K562 (cell line): ENCODE data around the gene YOD1. TPM values are rescaled to one million over a fixed set of nuclear protein-coding genes. Genes with fewer than 3 reads are reported as not detected.
A peak's percentile ranks its signal among the peaks of the same experiment; 100 is the strongest.

Experiments used
- ATF7 ChIP-seq: fragments of 450-650 bp; IDR thresholded peaks from 2 replicates; pipeline ENCODE4 v1.7.1; 2014; ENCODE audit warnings: mild to moderate bottlenecking, moderate library complexity
- CBX3 ChIP-seq, 2 experiments: IDR thresholded peaks; 1 replicate in 1 of 2; 2 replicates in 1 of 2; pipeline ENCODE4 v1.6.1; 2012; ENCODE audit warnings: inconsistent platforms in 2 of 2, low read length in 2 of 2, borderline replicate concordance in 1 of 2, control low read depth in 1 of 2
- CEBPG ChIP-seq, 3 experiments: fragments of 200-800 bp in 1 of 3; sonication (Bioruptor generic) in 1 of 3; sonication (generic) in 1 of 3; formaldehyde crosslinking in 1 of 3; IDR thresholded peaks in 2 of 3; conservative IDR thresholded peaks in 1 of 3; 2 replicates each; pipeline versions ENCODE4 v1.6.1 to v1.8.0; 2016 to 2022; ENCODE audit warnings: missing compliant biosample characterization in 2 of 3, missing genetic modification characterization in 2 of 3, mild to moderate bottlenecking in 1 of 3, missing genetic modification reagents in 1 of 3
- EHMT2 ChIP-seq: fragments of 450-650 bp; IDR thresholded peaks from 2 replicates; pipeline ENCODE4 v1.6.1; 2018; ENCODE audit warnings: antibody characterized with exemption
- FOSL1 ChIP-seq: fragments of 200-800 bp; sonication (Bioruptor generic); conservative IDR thresholded peaks from 2 replicates; pipeline ENCODE4 v1.6.1; 2016; ENCODE audit warnings: missing genetic modification characterization, missing compliant biosample characterization
- GATAD2A ChIP-seq: fragments of 450-650 bp; IDR thresholded peaks from 2 replicates; pipeline ENCODE4 v1.6.1; 2017
- L3MBTL2 ChIP-seq: fragments of 450-650 bp; IDR thresholded peaks from 2 replicates; pipeline ENCODE4 v1.6.1; 2016; ENCODE audit warnings: mild to moderate bottlenecking, moderate library complexity
- MAFK ChIP-seq: IDR thresholded peaks from 2 replicates; pipeline ENCODE4 v1.6.1; 2011; ENCODE audit warnings: low read length, improper control_type of control experiment
- NFATC3 ChIP-seq: fragments of 450-650 bp; IDR thresholded peaks from 2 replicates; pipeline ENCODE4 v1.6.1; 2017; ENCODE audit warnings: mild to moderate bottlenecking
- NONO ChIP-seq, 2 experiments: fragments of 200-400 bp in 1 of 2; fragments of 450-650 bp in 1 of 2; formaldehyde crosslinking in 1 of 2; IDR thresholded peaks; 2 replicates each; pipeline ENCODE4 v1.6.1; 2017; ENCODE audit warnings: low read depth in 2 of 2, mild to moderate bottlenecking in 2 of 2, moderate library complexity in 2 of 2, low read length in 1 of 2
- RCOR1 ChIP-seq, 2 experiments: IDR thresholded peaks; 2 replicates each; pipeline ENCODE4 v1.6.1; 2012; ENCODE audit warnings: low read depth in 2 of 2, low read length in 2 of 2, borderline replicate concordance in 1 of 2, improper control_type of control experiment in 1 of 2
- SIN3A ChIP-seq, 2 experiments: fragments of 150-350 bp in 1 of 2; IDR thresholded peaks; 2 replicates each; pipeline ENCODE4 v1.6.1; 2011 to 2016; ENCODE audit warnings: borderline replicate concordance in 2 of 2, low read depth in 2 of 2, low read length in 2 of 2, mild to moderate bottlenecking in 2 of 2, moderate library complexity in 2 of 2; ENCODE audit not compliant: control insufficient read depth in 1 of 2
- STAT5A ChIP-seq: IDR thresholded peaks from 2 replicates; pipeline ENCODE4 v1.6.1; 2012; ENCODE audit warnings: low read length, inconsistent platforms, borderline replicate concordance
- USF1 ChIP-seq: sonication (generic); formaldehyde crosslinking; IDR thresholded peaks from 2 replicates; pipeline ENCODE4 v1.9.0; 2022; ENCODE audit warnings: mild to moderate bottlenecking, missing genetic modification reagents
- ZEB2 ChIP-seq: fragments of 450-650 bp; IDR thresholded peaks from 2 replicates; pipeline ENCODE4 v1.6.1; 2016
- ZNF184 ChIP-seq: sonication (generic); formaldehyde crosslinking; IDR thresholded peaks from 2 replicates; pipeline ENCODE4 v1.5.0; 2020; ENCODE audit warnings: missing genetic modification reagents
- ZNF239 ChIP-seq: fragments of 250-450 bp; sonication (Bioruptor Pico); IDR thresholded peaks from 2 replicates; pipeline ENCODE4 v1.4.0; 2020; ENCODE audit warnings: mild to moderate bottlenecking
- ZNF3 ChIP-seq: fragments of 250-450 bp; sonication (Bioruptor Pico); IDR thresholded peaks from 2 replicates; pipeline ENCODE4 v1.5.0; 2021; ENCODE audit warnings: mild to moderate bottlenecking, moderate library complexity
- ZNF436 ChIP-seq: fragments of 250-450, 450-650 bp; sonication (Bioruptor Pico); formaldehyde crosslinking; IDR thresholded peaks from 2 replicates; pipeline ENCODE4 v1.7.0; 2020; ENCODE audit warnings: mild to moderate bottlenecking
- ZNF57 ChIP-seq: fragments of 450-650 bp; formaldehyde crosslinking; IDR thresholded peaks from 2 replicates; pipeline ENCODE4 v1.4.0; 2020; ENCODE audit warnings: mild to moderate bottlenecking, moderate library complexity
- polyA plus RNA-seq, 8 experiments: library from polyadenylated mRNA; depleted of rRNA in 4 of 8; stranded (reverse) in 5 of 8; unstranded in 3 of 8; fragments of >200 nt; fragmentation: Nextera tagmentation in 2 of 8; fragmentation: Illumina TruSeq in 1 of 8; extraction: Ambion mirVana in 2 of 8; extraction: Trizol in 1 of 8; gene quantifications; 2 replicates each; pipeline versions ENCODE4 v1.2.1 to v1.2.3, GENCODE V29; 2011 to 2014; ENCODE audit warnings: inconsistent platforms in 1 of 8, missing spikeins in 1 of 8
- total RNA-seq, 7 experiments: library from RNA; depleted of rRNA in 6 of 7; stranded (reverse); fragments of >200 nt in 6 of 7; fragmentation: Illumina TruSeq in 2 of 7; extraction: Trizol in 2 of 7; gene quantifications; 2 replicates each; pipeline versions ENCODE4 v1.2.1 to v1.2.3, GENCODE V29; 2011 to 2021; ENCODE audit warnings: low replicate concordance in 1 of 7
- TF ChIP-seq, protein P1 (sequence below): fragments of 450-650 bp; IDR thresholded peaks from 2 replicates; pipeline ENCODE4 v1.6.1; 2016; ENCODE audit warnings: borderline replicate concordance
- TF ChIP-seq, protein P2 (sequence below), 3 experiments: IDR thresholded peaks in 2 of 3; conservative IDR thresholded peaks in 1 of 3; 2 replicates each; pipeline ENCODE4 v1.5.1; 2011 to 2012; ENCODE audit warnings: low read length in 3 of 3, mild to moderate bottlenecking in 3 of 3, control low read depth in 2 of 3, improper control_type of control experiment in 1 of 3, inconsistent platforms in 1 of 3, low read depth in 1 of 3, mixed read lengths in 1 of 3, moderate library complexity in 1 of 3; ENCODE audit not compliant: insufficient read depth in 2 of 3

YOD1 gene
- total and polyA plus RNA-seq, 9 of the 15 experiments (the other 6 are each of a cell fraction or from before 2014, with no cell fraction given) = 18.2 to 78.1 (median 46.9) TPM

DNA sequence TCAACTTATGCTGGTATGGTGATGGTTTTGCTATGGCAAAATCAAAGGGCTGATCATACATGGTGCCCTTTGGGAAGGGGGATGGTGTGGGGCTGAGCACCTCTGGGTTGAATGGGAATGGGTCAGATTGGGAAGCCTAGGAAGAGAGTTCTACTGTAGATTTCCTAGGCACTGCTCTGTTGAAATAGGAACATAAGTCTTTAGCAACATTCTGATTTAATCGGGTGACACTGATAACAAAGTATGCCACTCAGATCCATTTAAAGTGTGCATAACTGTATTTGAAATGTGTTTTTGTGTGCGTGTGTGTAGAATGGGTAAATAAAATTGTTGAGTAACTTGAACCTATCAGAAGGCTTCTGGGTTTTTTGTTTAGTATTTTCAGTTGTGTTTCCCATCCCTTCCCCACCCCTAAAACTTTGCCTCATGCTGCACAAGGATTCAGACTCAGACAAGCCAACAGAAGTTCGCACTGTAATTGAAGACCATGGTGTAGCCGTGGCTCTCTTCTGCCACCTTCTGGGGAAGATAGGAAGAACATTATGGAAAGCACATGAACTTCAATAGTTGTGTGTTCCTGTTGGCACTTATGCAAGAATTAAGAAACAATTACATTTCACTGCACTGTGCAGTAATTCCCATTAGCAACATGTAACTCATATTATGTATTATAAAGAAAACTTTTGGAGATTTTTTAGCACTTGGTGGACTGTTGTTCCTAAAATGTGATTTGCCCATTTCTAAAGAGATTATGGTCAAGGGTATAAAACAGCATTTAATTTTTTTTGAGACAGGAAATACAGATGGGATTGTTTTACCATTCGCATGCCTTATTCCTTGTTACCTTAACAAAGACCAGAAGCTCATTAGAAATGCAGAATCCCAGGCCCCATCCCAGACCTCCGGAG is 26.7 kb upstream of the YOD1 start (continued):
- no peak for TF ChIP-seq STAT5A
- TF ChIP-seq ZNF436 (CRISPR knock-in tag) = no peak
- TF ChIP-seq MAFK = 0 out of 2 replicates have a peak, but pooled peaks have one; percentile 16
- no peak for TF ChIP-seq USF1 (CRISPR knock-in tag)
- TF ChIP-seq ZNF184 (CRISPR knock-in tag) = no peak
- TF ChIP-seq GATAD2A = no peak
- TF ChIP-seq, protein P1, sequence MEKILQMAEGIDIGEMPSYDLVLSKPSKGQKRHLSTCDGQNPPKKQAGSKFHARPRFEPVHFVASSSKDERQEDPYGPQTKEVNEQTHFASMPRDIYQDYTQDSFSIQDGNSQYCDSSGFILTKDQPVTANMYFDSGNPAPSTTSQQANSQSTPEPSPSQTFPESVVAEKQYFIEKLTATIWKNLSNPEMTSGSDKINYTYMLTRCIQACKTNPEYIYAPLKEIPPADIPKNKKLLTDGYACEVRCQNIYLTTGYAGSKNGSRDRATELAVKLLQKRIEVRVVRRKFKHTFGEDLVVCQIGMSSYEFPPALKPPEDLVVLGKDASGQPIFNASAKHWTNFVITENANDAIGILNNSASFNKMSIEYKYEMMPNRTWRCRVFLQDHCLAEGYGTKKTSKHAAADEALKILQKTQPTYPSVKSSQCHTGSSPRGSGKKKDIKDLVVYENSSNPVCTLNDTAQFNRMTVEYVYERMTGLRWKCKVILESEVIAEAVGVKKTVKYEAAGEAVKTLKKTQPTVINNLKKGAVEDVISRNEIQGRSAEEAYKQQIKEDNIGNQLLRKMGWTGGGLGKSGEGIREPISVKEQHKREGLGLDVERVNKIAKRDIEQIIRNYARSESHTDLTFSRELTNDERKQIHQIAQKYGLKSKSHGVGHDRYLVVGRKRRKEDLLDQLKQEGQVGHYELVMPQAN = no peak
- no peak for TF ChIP-seq ZNF57
- TF ChIP-seq RCOR1 (IDR thresholded peaks at IDR 0.05; ENCODE audit: borderline replicate concordance in 1 of 2, low read depth in 2 of 2, low read length in 2 of 2) = peak in 1 of 2 experiments; percentile 43; a peak in 1 of 4 replicates
- peak; percentile 28; the same call in 1 of the 2 replicates for TF ChIP-seq ATF7
- TF ChIP-seq SIN3A (IDR thresholded peaks at IDR 0.05; ENCODE audit: borderline replicate concordance in 2 of 2, control insufficient read depth in 1 of 2, low read depth in 2 of 2, low read length in 2 of 2) = no peak
- peak; percentile 72 for TF ChIP-seq L3MBTL2
- peak; percentile 51; the same call in 1 of the 2 replicates for TF ChIP-seq EHMT2
- no peak for TF ChIP-seq ZNF3
- TF ChIP-seq, protein P2, sequence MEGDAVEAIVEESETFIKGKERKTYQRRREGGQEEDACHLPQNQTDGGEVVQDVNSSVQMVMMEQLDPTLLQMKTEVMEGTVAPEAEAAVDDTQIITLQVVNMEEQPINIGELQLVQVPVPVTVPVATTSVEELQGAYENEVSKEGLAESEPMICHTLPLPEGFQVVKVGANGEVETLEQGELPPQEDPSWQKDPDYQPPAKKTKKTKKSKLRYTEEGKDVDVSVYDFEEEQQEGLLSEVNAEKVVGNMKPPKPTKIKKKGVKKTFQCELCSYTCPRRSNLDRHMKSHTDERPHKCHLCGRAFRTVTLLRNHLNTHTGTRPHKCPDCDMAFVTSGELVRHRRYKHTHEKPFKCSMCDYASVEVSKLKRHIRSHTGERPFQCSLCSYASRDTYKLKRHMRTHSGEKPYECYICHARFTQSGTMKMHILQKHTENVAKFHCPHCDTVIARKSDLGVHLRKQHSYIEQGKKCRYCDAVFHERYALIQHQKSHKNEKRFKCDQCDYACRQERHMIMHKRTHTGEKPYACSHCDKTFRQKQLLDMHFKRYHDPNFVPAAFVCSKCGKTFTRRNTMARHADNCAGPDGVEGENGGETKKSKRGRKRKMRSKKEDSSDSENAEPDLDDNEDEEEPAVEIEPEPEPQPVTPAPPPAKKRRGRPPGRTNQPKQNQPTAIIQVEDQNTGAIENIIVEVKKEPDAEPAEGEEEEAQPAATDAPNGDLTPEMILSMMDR (IDR thresholded peaks at IDR 0.05 in 2 of 3, conservative IDR thresholded peaks at IDR 0.05 in 1 of 3; ENCODE audit: insufficient read depth in 2 of 3, low read depth in 1 of 3, low read length in 3 of 3) = peak; percentile 92 to 98 (median 95)
- no peak for TF ChIP-seq NONO (IDR thresholded peaks at IDR 0.05; ENCODE audit: low read depth in 2 of 2, low read length in 1 of 2)
- TF ChIP-seq ZEB2 = peak; percentile 55; the same call in 1 of the 2 replicates
- TF ChIP-seq CBX3 (IDR thresholded peaks at IDR 0.05; ENCODE audit: borderline replicate concordance in 1 of 2, low read length in 2 of 2) = 0 out of 3 replicates have a peak, but pooled peaks of 1 of the 2 experiments have one; percentile 30
- no peak; the same call in 1 of the 2 replicates for TF ChIP-seq CEBPG (CRISPR knock-in tag; IDR thresholded peaks at IDR 0.05)
- peak; percentile 61 to 75 for TF ChIP-seq CEBPG (tag; conservative IDR thresholded peaks at IDR 0.05 in 1 of 2, IDR thresholded peaks at IDR 0.05 in 1 of 2)
- TF ChIP-seq ZNF239 (CRISPR knock-in tag) = no peak
- TF ChIP-seq FOSL1 = peak; percentile 24; the same call in 1 of the 2 replicates
- 0 out of 2 replicates have a peak, but pooled peaks have one; percentile 66 for TF ChIP-seq NFATC3
